Measurements from ENCODE around the gene TSPAN11. TPM values are rescaled to one million over a fixed set of nuclear protein-coding genes. Genes with fewer than 3 reads are reported as not detected.

TSPAN11 gene
- total and polyA plus RNA-seq, 2 of the 4 experiments (the other 2 are of a cell fraction), result 0.18 to 0.26 TPM

- Histone ChIP-seq H3K27me3 (ENCODE audit: control insufficient read depth, insufficient read depth, low read length) (no peaks in the 10 kb centered on the region), H3K79me1 (ENCODE audit: low read depth in 1 of 2, low read length in 2 of 2) (no peaks in the 10 kb centered on the region), H3K9me1 (ENCODE audit: insufficient read depth, low read length) (peaks cover 11% of the 10 kb centered on the region; the same call in 1 of the 2 replicates), H3K9ac (ENCODE audit: low read depth, low read length) (no peak overlapping the region), H2BK5ac (ENCODE audit: low read depth, low read length, poor library complexity, severe bottlenecking) (no peak overlapping the region), H3K18ac (ENCODE audit: low read depth, low read length) (peak overlapping the region; percentile 63; the same call in 1 of the 2 replicates), H4K8ac (ENCODE audit: low read depth in 2 of 2, low read length in 2 of 2) (no peak overlapping the region; a peak in 1 of 4 replicates), H3K4me2 (ENCODE audit: low read depth, low read length) (peak overlapping the region; percentile 48; the same call in 1 of the 2 replicates), H2AK5ac (ENCODE audit: low read depth, low read length) (no peak overlapping the region; the same call in 1 of the 2 replicates), H2BK15ac (ENCODE audit: low read depth, low read length) (no peak overlapping the region), H3K36me3 (ENCODE audit: control insufficient read depth, insufficient read depth, low read length) (no peaks in the 10 kb centered on the region), H2BK120ac (ENCODE audit: low read depth, low read length) (peak overlapping the region; percentile 58), H2AFZ (replicated peaks; ENCODE audit: low read length, poor library complexity) (no peak overlapping the region), H4K20me1 (ENCODE audit: insufficient read depth, low read length) (no peaks in the 10 kb centered on the region), H4K91ac (ENCODE audit: insufficient read depth, low read depth, low read length) (peak overlapping the region; percentile 49; the same call in 1 of the 2 replicates), H3K14ac (replicated peaks; ENCODE audit: low read depth, low read length) (0 out of 2 replicates have a peak overlapping the region, but pooled peaks have one; percentile 19), H2BK20ac (ENCODE audit: low read depth, low read length) (peak overlapping the region; percentile 63), H3K4me3 (ENCODE audit: insufficient read depth, low read depth, low read length) (no peak overlapping the region), H3K4ac (ENCODE audit: low read depth, low read length) (peak overlapping the region; percentile 17), H3K27ac (ENCODE audit: insufficient read depth, low read length) (peak overlapping the region; percentile 48; the same call in 1 of the 2 replicates), H4K5ac (ENCODE audit: low read depth, low read length) (peak overlapping the region; percentile 35; the same call in 1 of the 2 replicates), H2AK9ac (replicated peaks; ENCODE audit: low read depth, low read length, poor library complexity) (peak overlapping the region; percentile 29), H3K9me3 (ENCODE audit: control insufficient read depth, insufficient read depth, low read length) (no peaks in the 10 kb centered on the region), H3K4me1 (ENCODE audit: control insufficient read depth, insufficient read depth, low read length) (peaks cover 13% of the 10 kb centered on the region), H3K56ac (ENCODE audit: extremely low read depth, insufficient read depth, low read length) (no peak overlapping the region), H3K23ac (ENCODE audit: low read depth, low read length) (no peak overlapping the region)
- BruUV-seq (replicated peaks), result no TSS peak
- TF ChIP-seq MAFK (IDR thresholded peaks at IDR 0.05; ENCODE audit: low read depth, low read length) (no peak), FOS (IDR thresholded peaks at IDR 0.05; ENCODE audit: low read depth, low read length) (peak; percentile 62; the same call in 1 of the 2 replicates), NFE2L2 (IDR thresholded peaks at IDR 0.05; ENCODE audit: low read depth, low read length) (no peak), BHLHE40 (IDR thresholded peaks at IDR 0.05; ENCODE audit: low read depth, low read length) (no peak)
- ChIA-PET CTCF (interaction anchor here (0.6 to 1.5 kb wide), 3 partner anchors 10 to 149 kb away, joined by 3 to 9 read pairs (median 4); no protein-coding TSS in a partner anchor), POLR2A (ENCODE audit: unreplicated experiment) (no interaction called here)
- DNase-seq (peak; percentile 76), ATAC-seq (ENCODE audit: low read depth) (peak; percentile 73)
- intact Hi-C loops (cut with micrococcal nuclease), result no loop called here
- no CpG with 5 or more reads among the region's 2 CpGs for WGBS, 2 experiments (ENCODE audit: extremely low coverage in 2 of 2, insufficient read length in 1 of 2)
- in situ Hi-C loops (cut with MboI; ENCODE audit: low sequenced_read_pairs), result no loop called here
- dilution Hi-C loops (cut with HindIII; ENCODE audit: low sequenced_read_pairs, unreplicated experiment), result no loop called here
Observed at GRCh38 chr12:30996255-30996654, 69.7 kb downstream of the TSPAN11 start.

Data from IMR-90 (cell line).